Prostate gland (tissue), 2 donors: ENCODE data around the gene CASP3.

ENCODE experiments used
- POLR2A ChIP-seq: fragments of 450-650 bp; IDR thresholded peaks from one replicate; pipeline ENCODE4 v1.6.1; 2016; ENCODE audit warnings: antibody characterized with exemption, mild to moderate bottlenecking
- TF ChIP-seq, protein P1 (sequence below), 4 experiments: fragments of 200-600 bp in 2 of 4; fragments of 450-650 bp in 2 of 4; sonication (generic) in 2 of 4; IDR thresholded peaks; 1 replicate in 3 of 4; 2 replicates in 1 of 4; pipeline ENCODE4 v1.5.1; 2016 to 2019; ENCODE audit warnings: antibody characterized with exemption in 4 of 4, mild to moderate bottlenecking in 2 of 4, moderate library complexity in 2 of 4

DNA sequence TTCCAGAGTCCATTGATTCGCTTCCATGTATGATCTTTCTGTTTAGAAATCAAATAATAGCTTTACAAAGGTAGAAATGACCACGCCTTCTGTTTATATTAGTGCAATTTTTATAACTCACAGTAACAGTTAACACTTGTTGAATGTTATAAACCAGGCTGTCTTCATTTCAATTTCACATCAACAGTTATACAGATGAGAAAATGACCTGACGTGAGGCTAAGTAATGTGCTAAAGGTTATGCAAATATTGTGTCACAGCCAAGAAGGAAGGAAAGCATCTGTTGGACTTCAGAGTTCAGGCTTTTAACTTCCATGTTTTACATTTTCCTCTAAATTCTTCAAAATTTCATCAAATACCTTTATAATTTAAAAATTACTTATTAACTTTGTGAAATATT lies 13.9 kb downstream of the CASP3 start:
- no peak for TF ChIP-seq POLR2A
- TF ChIP-seq, protein P1, sequence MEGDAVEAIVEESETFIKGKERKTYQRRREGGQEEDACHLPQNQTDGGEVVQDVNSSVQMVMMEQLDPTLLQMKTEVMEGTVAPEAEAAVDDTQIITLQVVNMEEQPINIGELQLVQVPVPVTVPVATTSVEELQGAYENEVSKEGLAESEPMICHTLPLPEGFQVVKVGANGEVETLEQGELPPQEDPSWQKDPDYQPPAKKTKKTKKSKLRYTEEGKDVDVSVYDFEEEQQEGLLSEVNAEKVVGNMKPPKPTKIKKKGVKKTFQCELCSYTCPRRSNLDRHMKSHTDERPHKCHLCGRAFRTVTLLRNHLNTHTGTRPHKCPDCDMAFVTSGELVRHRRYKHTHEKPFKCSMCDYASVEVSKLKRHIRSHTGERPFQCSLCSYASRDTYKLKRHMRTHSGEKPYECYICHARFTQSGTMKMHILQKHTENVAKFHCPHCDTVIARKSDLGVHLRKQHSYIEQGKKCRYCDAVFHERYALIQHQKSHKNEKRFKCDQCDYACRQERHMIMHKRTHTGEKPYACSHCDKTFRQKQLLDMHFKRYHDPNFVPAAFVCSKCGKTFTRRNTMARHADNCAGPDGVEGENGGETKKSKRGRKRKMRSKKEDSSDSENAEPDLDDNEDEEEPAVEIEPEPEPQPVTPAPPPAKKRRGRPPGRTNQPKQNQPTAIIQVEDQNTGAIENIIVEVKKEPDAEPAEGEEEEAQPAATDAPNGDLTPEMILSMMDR (IDR thresholded peaks at IDR 0.05): no peak
